ENCODE data around the gene ZBTB5. TPM values are rescaled to one million over a fixed set of nuclear protein-coding genes. Genes with fewer than 3 reads are reported as not detected.

ZBTB5 gene
- total and polyA plus RNA-seq, 2 donors (not counting 3 experiments of a cell fraction or from before 2014, with no cell fraction given) = 10.0 to 13.7 TPM

DNA sequence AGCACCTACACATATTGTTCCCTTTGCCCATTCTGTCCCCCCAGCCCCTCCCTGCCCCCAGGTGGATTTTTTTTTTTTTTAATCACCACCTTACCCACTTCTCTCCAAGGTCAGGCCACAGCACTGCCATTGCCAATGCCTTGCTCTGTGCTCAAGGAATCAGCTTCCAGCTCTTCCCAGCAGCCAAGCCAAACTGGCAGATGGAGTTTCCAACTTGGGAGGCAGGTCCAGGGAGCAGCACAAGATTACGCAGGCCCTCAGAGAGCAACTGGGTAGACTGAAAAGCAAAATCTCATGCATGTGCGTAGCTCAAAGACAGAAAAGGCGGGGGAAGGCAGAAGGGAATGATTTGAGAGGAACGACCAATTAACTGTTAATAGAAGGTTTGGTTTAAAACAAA, 27.6 kb downstream of the ZBTB5 start:
- intact Hi-C loops (cut with micrococcal nuclease) (no loop called here), dilution Hi-C loops (cut with MboI; ENCODE audit: extremely low pct_ligation_motif_present, low sequenced_read_pairs) (no loop called here)
- ChIA-PET CTCF (no interaction called here), POLR2A (no interaction called here)
- H3K27me3 ChIP-seq (ENCODE audit: control insufficient read depth in 2 of 2, insufficient read depth in 2 of 2, low read length in 2 of 2) = no peaks in the 10 kb centered on the region
- no peaks in the 10 kb centered on the region for H3K4me1 ChIP-seq (ENCODE audit: control insufficient read depth, extremely low read depth, insufficient read depth, low read length)
- TF ChIP-seq MYC (IDR thresholded peaks at IDR 0.05; ENCODE audit: low read depth, low read length) (no peak), CTCF (IDR thresholded peaks at IDR 0.05; ENCODE audit: extremely low read depth in 1 of 2, insufficient read depth in 1 of 2, low read depth in 1 of 2, low read length in 2 of 2) (no peak)
- no peak overlapping the region for H3K27ac ChIP-seq (ENCODE audit: insufficient read depth, low read depth, low read length)
- H4K20me1 ChIP-seq (replicated peaks; ENCODE audit: control insufficient read depth, extremely low read depth, insufficient read depth, low read length) = no peaks in the 10 kb centered on the region
- FAIRE-seq (no peak), DNase-seq (ENCODE audit: low read depth, low spot score) (no peak)
- H3K9ac ChIP-seq (replicated peaks; ENCODE audit: extremely low read depth, insufficient read depth, low read length) = no peak overlapping the region
- H2AFZ ChIP-seq (ENCODE audit: low read depth, low read length) = no peak overlapping the region
- H3K4me2 ChIP-seq (ENCODE audit: insufficient read depth, low read length) = no peak overlapping the region
- H3K9me1 ChIP-seq (replicated peaks; ENCODE audit: control insufficient read depth, extremely low read depth, insufficient read depth, low read length) = no peaks in the 10 kb centered on the region
- H3K36me3 ChIP-seq (ENCODE audit: control insufficient read depth in 2 of 2, extremely low read depth in 1 of 2, insufficient read depth in 2 of 2, low read length in 2 of 2) = peaks cover 3 to 42% of the 10 kb centered on the region in 2 experiments
- H3K9me3 ChIP-seq (replicated peaks; ENCODE audit: control insufficient read depth, insufficient read depth, low read length) = no peaks in the 10 kb centered on the region
- H3K79me2 ChIP-seq (ENCODE audit: control insufficient read depth, insufficient read depth, low read length) = peaks cover 2% of the 10 kb centered on the region
- no peak overlapping the region for H3K4me3 ChIP-seq (replicated peaks in 1 of 3; ENCODE audit: insufficient read depth in 1 of 3, low read depth in 1 of 3, low read length in 3 of 3)
- no TSS peak for BruUV-seq (replicated peaks)

- Histone ChIP-seq H3K9me1 (replicated peaks; ENCODE audit: control insufficient read depth, extremely low read depth, insufficient read depth, low read length) (no peaks in the 10 kb centered on the region), H3K9ac (replicated peaks; ENCODE audit: extremely low read depth, insufficient read depth, low read length) (no peak overlapping the region), H4K20me1 (replicated peaks; ENCODE audit: control insufficient read depth, extremely low read depth, insufficient read depth, low read length) (no peaks in the 10 kb centered on the region), H3K4me1 (ENCODE audit: control insufficient read depth, extremely low read depth, insufficient read depth, low read length) (no peaks in the 10 kb centered on the region), H3K79me2 (ENCODE audit: control insufficient read depth, insufficient read depth, low read length) (peaks cover 2% of the 10 kb centered on the region), H3K4me3 (replicated peaks in 1 of 3; ENCODE audit: insufficient read depth in 1 of 3, low read depth in 1 of 3, low read length in 3 of 3) (no peak overlapping the region), H3K4me2 (ENCODE audit: insufficient read depth, low read length) (no peak overlapping the region), H3K9me3 (replicated peaks; ENCODE audit: control insufficient read depth, insufficient read depth, low read length) (no peaks in the 10 kb centered on the region), H3K36me3 (ENCODE audit: control insufficient read depth in 2 of 2, extremely low read depth in 1 of 2, insufficient read depth in 2 of 2, low read length in 2 of 2) (peaks cover 3 to 40% of the 10 kb centered on the region in 2 experiments), H2AFZ (ENCODE audit: low read depth, low read length) (no peak overlapping the region), H3K27me3 (ENCODE audit: control insufficient read depth in 2 of 2, insufficient read depth in 2 of 2, low read length in 2 of 2) (no peaks in the 10 kb centered on the region), H3K27ac (ENCODE audit: insufficient read depth, low read depth, low read length) (no peak overlapping the region)
- no TSS peak for BruUV-seq (replicated peaks)
- FAIRE-seq (no peak), DNase-seq (ENCODE audit: low read depth, low spot score) (no peak)
- TF ChIP-seq MYC (IDR thresholded peaks at IDR 0.05; ENCODE audit: low read depth, low read length) (no peak), EZH2 (IDR thresholded peaks at IDR 0.05; ENCODE audit: borderline replicate concordance, low read depth, low read length, severe bottlenecking) (no peak), CTCF (IDR thresholded peaks at IDR 0.05; ENCODE audit: extremely low read depth in 1 of 2, insufficient read depth in 1 of 2, low read depth in 1 of 2, low read length in 2 of 2) (no peak), MAX (IDR thresholded peaks at IDR 0.05; ENCODE audit: insufficient read depth, insufficient read length) (no peak), POLR2A (IDR thresholded peaks at IDR 0.05; ENCODE audit: low read depth, low read length) (no peak), FOS (IDR thresholded peaks at IDR 0.05; ENCODE audit: borderline replicate concordance, insufficient read depth, low read length) (no peak), POLR2AphosphoS5 (IDR thresholded peaks at IDR 0.05; ENCODE audit: insufficient read depth, low read depth, low read length) (no peak), GATA2 (IDR thresholded peaks at IDR 0.05; ENCODE audit: insufficient read depth, insufficient read length, low read depth, low read length) (no peak), JUN (IDR thresholded peaks at IDR 0.05; ENCODE audit: borderline replicate concordance, insufficient read depth, insufficient read length, low read depth) (no peak)
- CTCF ChIA-PET = no interaction called here
- intact Hi-C loops (cut with micrococcal nuclease) (no loop called here), dilution Hi-C loops (cut with MboI; ENCODE audit: extremely low pct_ligation_motif_present, low sequenced_read_pairs) (no loop called here)
- POLR2A ChIA-PET = no interaction called here
Observed at GRCh38 chr9:37437010-37437409, 28.2 kb downstream of the ZBTB5 start.

All from endothelial cell of umbilical vein (primary cell).